Progenitor cell of endocrine pancreas (in vitro differentiated cells): Measurements from ENCODE around the gene EXOG. TPM values are rescaled to one million over a fixed set of nuclear protein-coding genes. Genes with fewer than 3 reads are reported as not detected.
"Not testable (repeated sequence)": the region's sequence is repeated elsewhere in the genome, so short reads cannot be mapped to it uniquely, and the experiment has no call there.

Experiments used
- DNase-seq: peaks from one replicate; pipeline ENCODE4 v3.0.0; 2021; ENCODE audit warnings: low spot score; ENCODE audit not compliant: unreplicated experiment
- H3K27ac Mint-ChIP-seq: 2 replicates; pipeline ENCODE4 v1.8.0; 2021; ENCODE audit warnings: mild to moderate bottlenecking, moderate library complexity, mixed read lengths
- H3K27me3 Mint-ChIP-seq: 2 replicates; pipeline ENCODE4 v1.8.0; 2021; ENCODE audit warnings: mixed read lengths
- H3K36me3 Mint-ChIP-seq: 2 replicates; pipeline ENCODE4 v1.8.0; 2022; ENCODE audit warnings: mixed read lengths; ENCODE audit not compliant: insufficient read depth
- H3K4me1 Mint-ChIP-seq: 2 replicates; pipeline ENCODE4 v1.8.0; 2021; ENCODE audit warnings: low read depth, mixed read lengths
- H3K4me3 Mint-ChIP-seq: 2 replicates; pipeline ENCODE4 v1.8.0; 2021; ENCODE audit warnings: low read depth, mild to moderate bottlenecking, moderate library complexity, mixed read lengths
- H3K9me3 Mint-ChIP-seq: 2 replicates; pipeline ENCODE4 v1.8.0; 2021; ENCODE audit warnings: low read depth, mixed read lengths
- CTCF ChIP-seq: fragments of 200-600 bp; sonication (generic); IDR thresholded peaks from one replicate; pipeline ENCODE4 v1.5.0; 2021; ENCODE audit warnings: antibody characterized with exemption, mild to moderate bottlenecking; ENCODE audit not compliant: unreplicated experiment
- total RNA-seq: library from RNA; stranded (reverse); gene quantifications from 2 replicates; pipeline ENCODE4 v1.2.1, GENCODE V29; 2021

Gene EXOG
- total RNA-seq, 1 donor from 2014 or later = 15.2 TPM

GRCh38 chr3:38565339-38566214 is 69.4 kb downstream of the EXOG start:
- no peaks in the 10 kb centered on the region for H3K36me3 Mint-ChIP-seq
- DNase-seq = no peak
- no peaks in the 10 kb centered on the region for H3K9me3 Mint-ChIP-seq
- no peak for TF ChIP-seq CTCF
- H3K27me3 Mint-ChIP-seq = no peaks in the 10 kb centered on the region
- H3K4me3 Mint-ChIP-seq = no peak overlapping the region
- no peaks in the 10 kb centered on the region for H3K4me1 Mint-ChIP-seq
- H3K27ac Mint-ChIP-seq = peak overlapping the region; percentile 13

- H3K27ac Mint-ChIP-seq = no peak overlapping the region
- H3K27me3 Mint-ChIP-seq = no peaks in the 10 kb centered on the region
- H3K36me3 Mint-ChIP-seq = no peaks in the 10 kb centered on the region
- TF ChIP-seq CTCF = no peak
- peaks cover 4% of the 10 kb centered on the region for H3K9me3 Mint-ChIP-seq
- no peak overlapping the region for H3K4me3 Mint-ChIP-seq
- no peaks in the 10 kb centered on the region for H3K4me1 Mint-ChIP-seq
- DNase-seq = no peak
Observed at GRCh38 chr3:38566215-38566528, 70.0 kb downstream of the EXOG start.

DNA sequence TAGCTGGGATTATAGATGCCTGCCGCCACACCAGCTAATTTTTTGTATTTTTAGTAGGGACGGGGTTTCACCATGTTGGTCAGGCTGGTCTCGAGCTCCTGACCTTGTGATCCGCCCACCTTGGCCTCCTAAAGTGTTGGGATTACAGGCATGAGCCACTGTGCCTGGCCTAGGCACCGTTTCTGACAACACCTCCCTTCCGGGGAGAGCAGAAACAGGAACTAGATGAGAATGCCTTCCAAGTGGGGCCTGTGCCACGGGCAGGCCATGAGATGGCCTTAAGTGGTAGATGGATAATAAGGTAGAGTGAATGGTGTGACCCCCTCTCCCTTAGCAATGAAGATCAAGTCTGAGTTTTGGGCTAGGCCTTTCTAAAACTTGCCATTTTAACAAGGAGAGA is 70.7 kb downstream of the EXOG start:
- not testable (repeated sequence) for H3K9me3 Mint-ChIP-seq, DNase-seq, H3K27ac Mint-ChIP-seq, H3K4me3 Mint-ChIP-seq, H3K27me3 Mint-ChIP-seq, H3K4me1 Mint-ChIP-seq, H3K36me3 Mint-ChIP-seq

- no peaks in the 10 kb centered on the region for H3K36me3 Mint-ChIP-seq
- H3K4me3 Mint-ChIP-seq = no peak overlapping the region
- DNase-seq = peak; percentile 1
- no peaks in the 10 kb centered on the region for H3K4me1 Mint-ChIP-seq
- no peak overlapping the region for H3K27ac Mint-ChIP-seq
- peaks cover 4% of the 10 kb centered on the region for H3K9me3 Mint-ChIP-seq
- no peak for TF ChIP-seq CTCF
- no peaks in the 10 kb centered on the region for H3K27me3 Mint-ChIP-seq
Observed at GRCh38 chr3:38567498-38567897, 71.4 kb downstream of the EXOG start.

- no peak for TF ChIP-seq CTCF
- no peak for DNase-seq
- Mint-ChIP-seq H3K27me3 (peaks cover 3% of the 10 kb centered on the region), H3K9me3 (peaks cover 4% of the 10 kb centered on the region), H3K36me3 (no peaks in the 10 kb centered on the region), H3K4me3 (no peak overlapping the region), H3K4me1 (no peaks in the 10 kb centered on the region), H3K27ac (no peak overlapping the region)
Observed at GRCh38 chr3:38573111-38573510, 77.0 kb downstream of the EXOG start.

GRCh38 chr3:38573556-38573955 is 77.4 kb downstream of the EXOG start:
- H3K36me3 Mint-ChIP-seq = no peaks in the 10 kb centered on the region
- H3K27me3 Mint-ChIP-seq = peaks cover 5% of the 10 kb centered on the region
- no peak for TF ChIP-seq CTCF
- peak; percentile 3 for DNase-seq
- no peak overlapping the region for H3K27ac Mint-ChIP-seq
- H3K4me3 Mint-ChIP-seq = no peak overlapping the region
- peaks cover 4% of the 10 kb centered on the region for H3K9me3 Mint-ChIP-seq
- H3K4me1 Mint-ChIP-seq = no peaks in the 10 kb centered on the region
